GM19452 (cell line): ENCODE measurements around the gene SLC16A13.
"Not testable (repeated sequence)": the region's sequence is repeated elsewhere in the genome, so short reads cannot be mapped to it uniquely, and the experiment has no call there.

ENCODE experiments used
- ATAC-seq: cut with Tn5 transposase; IDR thresholded peaks from one replicate; pipeline ENCODE4 v1.9.1; 2021; ENCODE audit not compliant: unreplicated experiment

Gene SLC16A13

GRCh38 chr17:7035591-7036368, at the start of gene SLC16A13:
Gene SLC16A13 (plus strand): TSS chr17:7036015. CDS start chr17:7036383, 368 bp downstream.
- ATAC-seq, result peak; percentile 91

- ATAC-seq, result no peak
These were observed 49.1 kb upstream of the SLC16A13 start for GRCh38 chr17:6986676-6987075.

GRCh38 chr17:6989779-6990178, 46.0 kb upstream of the SLC16A13 start:
- ATAC-seq, result no peak

GRCh38 chr17:6993613-6994056, 42.2 kb upstream of the SLC16A13 start:
- ATAC-seq, result not testable (repeated sequence)

GRCh38 chr17:6994118-6994598, 41.7 kb upstream of the SLC16A13 start:
- no peak for ATAC-seq

- no peak for ATAC-seq
These were observed 41.1 kb upstream of the SLC16A13 start for GRCh38 chr17:6994666-6995256.

GRCh38 chr17:6995500-6996255, 40.1 kb upstream of the SLC16A13 start, which contains the start of gene ALOX12:
Gene ALOX12 (plus strand): TSS chr17:6996049. CDS start chr17:6996118, 69 bp downstream.
- no peak for ATAC-seq

GRCh38 chr17:6996256-6997011, 39.4 kb upstream of the SLC16A13 start:
- ATAC-seq, result no peak

- no peak for ATAC-seq
These were observed 38.6 kb upstream of the SLC16A13 start for GRCh38 chr17:6997171-6997570.

- no peak for ATAC-seq
These were observed 36.8 kb upstream of the SLC16A13 start for GRCh38 chr17:6998855-6999508.

- ATAC-seq, result no peak
These were observed 34.4 kb upstream of the SLC16A13 start for GRCh38 chr17:7001318-7001961.

- ATAC-seq, result no peak
These were observed 33.3 kb upstream of the SLC16A13 start for GRCh38 chr17:7002288-7003047.

- no peak for ATAC-seq
These were observed 32.1 kb upstream of the SLC16A13 start for GRCh38 chr17:7003745-7004144.

- no peak for ATAC-seq
These were observed 31.2 kb upstream of the SLC16A13 start for GRCh38 chr17:7004398-7005253.

GRCh38 chr17:7005716-7006115, 30.1 kb upstream of the SLC16A13 start:
- no peak for ATAC-seq

- ATAC-seq, result no peak
These were observed 28.7 kb upstream of the SLC16A13 start for GRCh38 chr17:7007143-7007542.

- ATAC-seq, result no peak
These were observed 25.3 kb upstream of the SLC16A13 start for GRCh38 chr17:7010523-7010922.

GRCh38 chr17:7011415-7011814, 24.4 kb upstream of the SLC16A13 start:
- no peak for ATAC-seq
